Measurements from ENCODE around the gene AKT2.

Gene AKT2

DNA sequence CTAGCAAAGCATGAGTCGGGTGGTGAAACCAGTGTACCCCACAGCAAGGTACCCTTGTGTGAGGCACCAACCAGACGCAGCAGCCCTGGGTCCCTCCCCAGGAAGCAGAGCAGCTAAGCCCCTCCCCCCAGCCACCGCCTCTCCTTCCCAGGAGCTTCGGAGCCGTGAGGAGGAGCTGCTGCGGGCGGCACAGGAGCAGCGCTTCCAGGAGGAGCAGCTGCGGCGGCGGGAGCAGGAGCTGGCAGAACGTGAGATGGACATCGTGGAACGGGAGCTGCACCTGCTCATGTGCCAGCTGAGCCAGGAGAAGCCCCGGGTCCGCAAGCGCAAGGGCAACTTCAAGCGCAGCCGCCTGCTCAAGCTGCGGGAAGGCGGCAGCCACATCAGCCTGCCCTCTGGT is 79.4 kb downstream of the AKT2 start:
- TF ChIP-seq, protein P1, sequence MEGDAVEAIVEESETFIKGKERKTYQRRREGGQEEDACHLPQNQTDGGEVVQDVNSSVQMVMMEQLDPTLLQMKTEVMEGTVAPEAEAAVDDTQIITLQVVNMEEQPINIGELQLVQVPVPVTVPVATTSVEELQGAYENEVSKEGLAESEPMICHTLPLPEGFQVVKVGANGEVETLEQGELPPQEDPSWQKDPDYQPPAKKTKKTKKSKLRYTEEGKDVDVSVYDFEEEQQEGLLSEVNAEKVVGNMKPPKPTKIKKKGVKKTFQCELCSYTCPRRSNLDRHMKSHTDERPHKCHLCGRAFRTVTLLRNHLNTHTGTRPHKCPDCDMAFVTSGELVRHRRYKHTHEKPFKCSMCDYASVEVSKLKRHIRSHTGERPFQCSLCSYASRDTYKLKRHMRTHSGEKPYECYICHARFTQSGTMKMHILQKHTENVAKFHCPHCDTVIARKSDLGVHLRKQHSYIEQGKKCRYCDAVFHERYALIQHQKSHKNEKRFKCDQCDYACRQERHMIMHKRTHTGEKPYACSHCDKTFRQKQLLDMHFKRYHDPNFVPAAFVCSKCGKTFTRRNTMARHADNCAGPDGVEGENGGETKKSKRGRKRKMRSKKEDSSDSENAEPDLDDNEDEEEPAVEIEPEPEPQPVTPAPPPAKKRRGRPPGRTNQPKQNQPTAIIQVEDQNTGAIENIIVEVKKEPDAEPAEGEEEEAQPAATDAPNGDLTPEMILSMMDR (IDR thresholded peaks at IDR 0.05; ENCODE audit: borderline replicate concordance, extremely low read depth, low read length, poor library complexity, severe bottlenecking), result no peak
- no peak for TF ChIP-seq EZH2 (IDR thresholded peaks at IDR 0.05; ENCODE audit: borderline replicate concordance, low read depth, low read length, severe bottlenecking)
- Histone ChIP-seq H3K79me2 (ENCODE audit: insufficient read depth, low read length) (no peaks in the 10 kb centered on the region), H3K4me2 (ENCODE audit: insufficient read depth, low read length) (no peak overlapping the region), H4K20me1 (ENCODE audit: insufficient read depth, low read length) (no peaks in the 10 kb centered on the region), H3K4me1 (ENCODE audit: insufficient read depth, low read length) (no peaks in the 10 kb centered on the region), H3K4me3 (ENCODE audit: low read depth in 1 of 2, low read length in 2 of 2) (no peak overlapping the region), H3K27ac (ENCODE audit: low read length) (no peak overlapping the region), H2AFZ (ENCODE audit: low read depth, low read length) (no peak overlapping the region), H3K36me3 (ENCODE audit: insufficient read depth, low read length) (peaks cover 34% of the 10 kb centered on the region), H3K27me3 (ENCODE audit: insufficient read depth, low read length, poor library complexity) (no peaks in the 10 kb centered on the region), H3K9me3 (ENCODE audit: insufficient read depth, low read length, severe bottlenecking) (no peaks in the 10 kb centered on the region), H3K9ac (ENCODE audit: low read depth, low read length) (no peak overlapping the region)
- DNase-seq, result no peak
- ATAC-seq (ENCODE audit: insufficient read depth, low read depth), result no peak

DNA sequence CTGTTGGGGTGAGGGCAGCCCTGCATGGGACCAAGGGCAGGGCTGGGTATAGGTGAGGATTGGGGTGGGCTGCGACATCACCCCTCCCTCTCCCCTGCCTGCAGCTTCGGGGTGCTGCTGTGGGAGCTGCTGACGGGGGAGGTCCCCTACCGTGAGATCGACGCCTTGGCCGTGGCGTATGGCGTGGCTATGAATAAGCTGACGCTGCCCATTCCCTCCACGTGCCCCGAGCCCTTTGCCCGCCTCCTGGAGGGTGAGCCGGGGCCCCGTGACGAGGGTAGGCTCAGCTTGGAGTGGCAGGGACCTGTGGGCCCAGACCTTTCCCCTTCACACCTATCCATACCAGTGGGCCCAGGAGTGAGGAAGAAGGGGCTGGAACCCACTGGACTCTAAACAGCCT is 80.8 kb downstream of the AKT2 start:
- no peak overlapping the region for H3K27ac ChIP-seq (ENCODE audit: low read length)

DNA sequence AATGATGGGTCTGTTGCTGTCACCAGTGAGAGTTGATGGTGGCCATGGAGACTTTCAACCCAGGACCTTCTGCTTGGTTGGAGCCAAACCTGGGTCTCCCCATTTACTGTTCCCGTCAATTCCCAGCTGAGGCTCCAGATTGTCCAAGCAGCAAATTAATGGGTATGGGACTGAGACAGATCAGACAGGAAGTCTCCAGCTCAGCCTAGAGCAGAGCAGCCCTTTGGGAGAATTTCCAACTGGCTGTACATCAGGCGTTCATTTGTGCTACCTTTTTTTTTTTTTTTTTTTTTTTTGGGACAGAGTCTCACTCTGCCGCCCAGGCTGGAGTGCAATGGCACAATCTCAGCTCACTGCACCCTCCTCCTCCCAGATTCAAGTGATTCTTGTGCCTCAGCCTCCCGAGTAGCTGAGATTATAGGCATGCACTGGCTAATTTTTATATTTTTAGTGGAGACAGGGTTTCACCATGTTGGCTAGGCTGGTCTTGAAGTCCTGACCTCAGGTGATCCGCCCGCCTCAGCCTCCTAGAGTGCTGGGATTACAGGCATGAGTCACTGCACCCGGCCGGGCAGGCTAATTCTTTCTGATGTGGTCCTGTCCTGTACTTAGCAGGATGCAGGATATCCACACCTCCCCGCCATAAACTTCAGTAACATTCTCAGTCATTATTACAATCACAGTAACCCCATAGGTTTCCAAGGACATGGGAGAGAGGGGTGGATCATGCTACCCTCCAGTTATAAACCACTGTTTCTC is 84.6 kb downstream of the AKT2 start:
- TF ChIP-seq, protein P1 (IDR thresholded peaks at IDR 0.05; ENCODE audit: borderline replicate concordance, extremely low read depth, low read length, poor library complexity, severe bottlenecking), result no peak
- TF ChIP-seq EZH2 (IDR thresholded peaks at IDR 0.05; ENCODE audit: borderline replicate concordance, low read depth, low read length, severe bottlenecking), result no peak
- no peak overlapping the region for H3K4me3 ChIP-seq (ENCODE audit: low read depth in 1 of 2, low read length in 2 of 2)
- no peak overlapping the region for H3K9ac ChIP-seq (ENCODE audit: low read depth, low read length)
- no peaks in the 10 kb centered on the region; the same call in 1 of the 2 replicates for H4K20me1 ChIP-seq (ENCODE audit: insufficient read depth, low read length)
- H3K79me2 ChIP-seq (ENCODE audit: insufficient read depth, low read length), result no peaks in the 10 kb centered on the region
- no peak for ATAC-seq (ENCODE audit: insufficient read depth, low read depth)
- DNase-seq, result no peak
- H3K4me2 ChIP-seq (ENCODE audit: insufficient read depth, low read length), result no peak overlapping the region
- H3K4me1 ChIP-seq (ENCODE audit: insufficient read depth, low read length), result no peaks in the 10 kb centered on the region
- no peak overlapping the region for H2AFZ ChIP-seq (ENCODE audit: low read depth, low read length)
- H3K27me3 ChIP-seq (ENCODE audit: insufficient read depth, low read length, poor library complexity), result no peaks in the 10 kb centered on the region
- H3K9me3 ChIP-seq (ENCODE audit: insufficient read depth, low read length, severe bottlenecking), result no peaks in the 10 kb centered on the region
- H3K36me3 ChIP-seq (ENCODE audit: insufficient read depth, low read length), result peaks cover 26% of the 10 kb centered on the region
- H3K27ac ChIP-seq (ENCODE audit: low read length), result no peak overlapping the region

More for the DNA sequence above, 80.8 kb downstream of the AKT2 start:
- no peaks in the 10 kb centered on the region for H3K4me1 ChIP-seq (ENCODE audit: insufficient read depth, low read length)
- no peaks in the 10 kb centered on the region for H3K27me3 ChIP-seq (ENCODE audit: insufficient read depth, low read length, poor library complexity)
- no peak overlapping the region for H3K9ac ChIP-seq (ENCODE audit: low read depth, low read length)
- no peaks in the 10 kb centered on the region for H3K79me2 ChIP-seq (ENCODE audit: insufficient read depth, low read length)
- peaks cover 29% of the 10 kb centered on the region for H3K36me3 ChIP-seq (ENCODE audit: insufficient read depth, low read length)
- ATAC-seq (ENCODE audit: insufficient read depth, low read depth) (no peak), DNase-seq (no peak)
- no peak overlapping the region for H3K4me2 ChIP-seq (ENCODE audit: insufficient read depth, low read length)
- H4K20me1 ChIP-seq (ENCODE audit: insufficient read depth, low read length), result no peaks in the 10 kb centered on the region
- no peak for TF ChIP-seq EZH2 (IDR thresholded peaks at IDR 0.05; ENCODE audit: borderline replicate concordance, low read depth, low read length, severe bottlenecking)
- TF ChIP-seq, protein P1 (IDR thresholded peaks at IDR 0.05; ENCODE audit: borderline replicate concordance, extremely low read depth, low read length, poor library complexity, severe bottlenecking), result no peak
- no peak overlapping the region for H2AFZ ChIP-seq (ENCODE audit: low read depth, low read length)
- no peak overlapping the region for H3K4me3 ChIP-seq (ENCODE audit: low read depth in 1 of 2, low read length in 2 of 2)
- H3K9me3 ChIP-seq (ENCODE audit: insufficient read depth, low read length, severe bottlenecking), result no peaks in the 10 kb centered on the region
